Liver (tissue), 3 donors: ENCODE measurements around the gene TYRP1.

Experiments used
- CTCF ChIP-seq: fragments of 150-350 bp; IDR thresholded peaks from 2 replicates; pipeline ENCODE4 v1.5.1; 2017; ENCODE audit warnings: improper control_type of control experiment, low read depth, low read length; ENCODE audit not compliant: missing input control
- FOXA2 ChIP-seq: IDR thresholded peaks from 2 replicates; pipeline ENCODE4 v1.6.1; 2016; ENCODE audit warnings: antibody characterized with exemption
- GABPA ChIP-seq, 2 donors: IDR thresholded peaks in 1 of 2; conservative IDR thresholded peaks in 1 of 2; 2 replicates each; pipeline ENCODE4 v1.6.1; 2016; ENCODE audit warnings: antibody characterized with exemption in 2 of 2, mild to moderate bottlenecking in 1 of 2, moderate library complexity in 1 of 2
- MAX ChIP-seq: IDR thresholded peaks from 2 replicates; pipeline ENCODE4 v1.6.1; 2016; ENCODE audit warnings: antibody characterized with exemption
- NR2F2 ChIP-seq: IDR thresholded peaks from 2 replicates; pipeline ENCODE4 v1.6.1; 2016; ENCODE audit warnings: antibody characterized with exemption
- RAD21 ChIP-seq, 2 donors: IDR thresholded peaks; 2 replicates each; pipeline ENCODE4 v1.6.1; 2016; ENCODE audit warnings: antibody characterized with exemption in 2 of 2, mild to moderate bottlenecking in 2 of 2
- REST ChIP-seq: IDR thresholded peaks from 2 replicates; pipeline ENCODE4 v1.6.1; 2016; ENCODE audit warnings: antibody characterized with exemption, mild to moderate bottlenecking
- RXRA ChIP-seq, 2 donors: IDR thresholded peaks; 2 replicates each; pipeline ENCODE4 v1.6.1; 2017 to 2018; ENCODE audit warnings: antibody characterized with exemption in 2 of 2, mild to moderate bottlenecking in 1 of 2
- TAF1 ChIP-seq: conservative IDR thresholded peaks from 2 replicates; pipeline ENCODE4 v1.6.1; 2016; ENCODE audit warnings: antibody characterized with exemption, mild to moderate bottlenecking
- YY1 ChIP-seq: IDR thresholded peaks from 2 replicates; pipeline ENCODE4 v1.6.1; 2016; ENCODE audit warnings: antibody characterized with exemption, mild to moderate bottlenecking
- ZBTB33 ChIP-seq: IDR thresholded peaks from 2 replicates; pipeline ENCODE4 v1.6.1; 2016; ENCODE audit warnings: antibody characterized with exemption
- donor health status: healthy.
- donor health status: healthy.

GRCh38 chr9:12699529-12699928 is 6.3 kb downstream of the TYRP1 start:
- TF ChIP-seq RAD21 (IDR thresholded peaks at IDR 0.05) (no peak), CTCF (no peak), NR2F2 (no peak), YY1 (no peak), RXRA (IDR thresholded peaks at IDR 0.05) (no peak), ZBTB33 (no peak), TAF1 (no peak), FOXA2 (no peak), REST (no peak), GABPA (IDR thresholded peaks at IDR 0.05 in 1 of 2, conservative IDR thresholded peaks at IDR 0.05 in 1 of 2) (no peak), MAX (no peak)
